HG02938 (cell line): ENCODE data around the gene MICU2.

ENCODE experiments used
- ATAC-seq: cut with Tn5 transposase; IDR thresholded peaks from one replicate; pipeline ENCODE4 v1.9.1; 2021; ENCODE audit warnings: mild to moderate bottlenecking, moderate library complexity; ENCODE audit not compliant: unreplicated experiment

Gene MICU2

DNA sequence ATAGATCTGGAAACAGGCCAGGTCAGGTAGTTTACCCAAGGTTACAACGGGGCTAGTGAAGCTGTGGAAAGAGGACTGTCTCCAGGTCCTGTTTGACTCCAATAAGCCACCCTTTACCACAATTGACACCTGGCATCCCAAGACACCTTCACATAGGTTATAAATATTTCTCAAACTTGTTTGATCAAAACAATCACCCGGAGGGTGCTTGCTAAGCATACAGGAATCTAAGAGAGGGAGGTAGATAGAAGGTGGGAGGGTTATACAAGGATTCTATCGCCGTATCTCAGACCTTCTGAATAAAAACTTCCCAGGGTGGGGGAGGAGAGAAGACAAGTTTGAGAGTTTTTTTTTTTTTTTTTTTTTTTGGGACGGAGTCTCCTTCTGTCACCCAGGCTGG lies 55.4 kb downstream of the MICU2 start:
- ATAC-seq, result no peak

DNA sequence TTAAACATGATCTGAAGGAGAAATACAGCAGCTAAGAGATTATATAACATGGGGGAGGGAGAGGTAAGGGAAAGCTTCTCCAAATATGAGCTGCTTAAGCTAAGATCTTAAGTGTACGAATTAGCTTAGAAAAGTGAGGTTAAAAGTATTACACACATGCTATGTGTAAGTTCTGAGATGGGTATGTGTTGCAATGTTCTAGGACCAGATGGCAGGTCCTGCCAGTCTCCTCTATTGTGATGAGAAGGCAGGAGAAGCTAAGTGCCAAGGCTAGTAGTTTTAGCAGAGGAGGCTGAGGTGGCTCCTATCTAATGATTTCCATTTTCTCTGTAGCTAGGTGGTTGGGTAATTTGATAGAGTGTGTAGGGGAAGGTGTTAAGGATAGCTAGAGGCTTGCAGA lies 57.6 kb downstream of the MICU2 start:
- no peak for ATAC-seq

DNA sequence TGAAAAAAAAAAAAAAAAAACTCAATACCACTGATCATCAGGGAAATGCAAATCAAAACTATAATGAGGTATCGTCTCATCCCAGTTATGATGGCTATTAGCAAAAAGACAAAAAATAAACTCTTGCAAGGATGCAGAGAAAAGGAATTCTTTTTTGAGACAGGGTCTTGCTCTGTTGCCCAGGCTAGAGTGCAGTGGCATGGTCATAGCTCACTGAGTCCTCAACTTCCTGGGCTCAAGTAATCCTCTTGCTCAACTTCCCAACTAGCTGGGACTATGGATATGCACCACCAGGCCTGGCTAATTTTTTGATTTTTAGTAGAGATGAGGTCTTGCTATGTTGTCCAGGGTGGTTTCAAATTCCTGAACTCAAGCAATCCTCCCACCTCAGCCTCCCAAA lies 59.5 kb downstream of the MICU2 start:
- no peak for ATAC-seq

DNA sequence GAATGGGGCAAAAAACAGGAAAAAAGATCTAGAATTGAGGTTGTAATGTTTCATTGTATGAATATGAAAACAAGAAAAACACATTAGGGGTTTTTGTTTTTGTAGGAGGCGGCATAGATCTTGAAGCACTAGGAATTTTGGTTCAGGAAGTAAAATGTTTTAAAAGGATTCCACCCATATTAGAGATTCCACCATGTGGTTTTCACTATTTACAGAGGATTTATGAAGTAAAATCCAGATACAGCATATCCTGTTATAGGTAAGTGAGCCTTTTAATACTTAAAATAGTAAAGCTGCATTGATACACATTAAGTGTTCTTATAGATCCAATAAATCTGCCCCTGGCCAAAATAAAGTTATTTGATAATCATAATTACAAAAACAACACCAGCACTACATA lies 61.4 kb downstream of the MICU2 start:
- no peak for ATAC-seq

DNA sequence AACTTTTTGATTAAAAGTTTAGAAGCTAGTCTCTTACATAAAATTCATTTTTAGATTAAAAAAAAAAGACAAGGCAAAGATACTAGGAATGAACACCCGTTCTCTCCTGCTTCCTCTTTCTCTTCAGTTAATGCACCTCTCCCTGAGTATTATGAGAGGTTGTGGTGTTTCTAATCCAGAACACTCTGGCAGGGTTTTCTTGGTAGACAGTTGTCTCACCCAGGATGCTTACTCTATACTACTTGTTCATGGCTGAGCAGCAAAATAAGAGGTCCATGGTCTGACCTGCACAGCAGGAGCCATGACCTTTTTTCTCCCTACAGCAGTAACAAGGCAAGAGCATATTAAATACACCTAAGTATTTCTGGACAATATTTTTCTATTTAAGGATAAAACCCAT lies 62.0 kb downstream of the MICU2 start:
- ATAC-seq, result no peak

DNA sequence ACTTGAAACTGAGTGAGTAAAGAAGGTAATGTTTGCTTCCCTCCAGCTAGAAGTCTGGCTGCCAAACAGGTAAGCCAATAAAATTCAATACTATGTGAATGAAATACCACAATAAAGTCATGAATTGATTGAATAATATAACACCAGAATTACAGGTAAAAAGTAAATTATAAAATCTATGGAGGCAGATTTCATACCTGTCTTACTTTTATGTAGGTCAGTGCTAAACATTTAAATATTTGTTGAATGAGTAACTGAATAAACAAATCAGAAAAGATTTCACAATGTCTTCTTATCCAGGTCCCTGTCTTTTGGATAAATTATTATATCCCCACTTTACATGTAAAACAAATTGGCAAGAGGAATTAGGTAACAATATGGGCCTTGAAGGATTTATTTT lies 62.7 kb downstream of the MICU2 start:
- ATAC-seq, result no peak

DNA sequence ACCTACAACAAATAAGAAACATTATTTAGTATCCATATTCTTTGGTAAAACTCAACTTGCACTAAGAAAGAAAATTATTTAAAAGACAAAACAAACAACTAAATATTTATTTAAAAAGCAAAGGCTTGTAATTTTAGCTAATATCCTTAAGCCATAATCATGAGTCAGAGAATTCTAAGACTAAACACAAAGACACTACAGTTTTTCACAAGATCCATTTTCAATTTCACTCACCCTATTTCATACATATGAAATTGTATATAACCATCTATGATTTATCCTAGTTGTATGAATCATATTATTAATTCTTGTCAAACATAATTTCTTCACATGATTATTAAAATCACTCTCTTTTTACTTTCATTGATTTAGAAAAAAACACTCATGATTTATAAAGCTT lies 64.3 kb downstream of the MICU2 start:
- no peak for ATAC-seq

DNA sequence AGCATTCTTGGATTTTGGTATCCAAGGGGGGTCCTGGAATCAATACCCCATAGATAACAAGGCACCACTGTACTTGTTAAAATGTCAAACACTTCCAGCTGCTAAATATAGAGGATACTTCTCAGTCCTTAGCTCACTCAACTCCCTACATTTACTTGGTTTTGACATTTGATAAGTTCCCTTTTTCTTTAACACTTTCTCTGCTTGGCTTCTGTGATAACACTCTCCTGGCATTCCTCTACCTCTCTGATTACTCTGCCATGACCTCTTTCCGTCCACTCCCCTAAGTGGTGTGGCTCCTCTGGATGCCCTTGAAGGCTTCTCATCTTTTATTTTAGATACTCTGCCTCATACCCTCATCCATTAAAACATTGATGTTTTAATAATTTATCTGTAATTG lies 65.2 kb downstream of the MICU2 start:
- no peak for ATAC-seq

DNA sequence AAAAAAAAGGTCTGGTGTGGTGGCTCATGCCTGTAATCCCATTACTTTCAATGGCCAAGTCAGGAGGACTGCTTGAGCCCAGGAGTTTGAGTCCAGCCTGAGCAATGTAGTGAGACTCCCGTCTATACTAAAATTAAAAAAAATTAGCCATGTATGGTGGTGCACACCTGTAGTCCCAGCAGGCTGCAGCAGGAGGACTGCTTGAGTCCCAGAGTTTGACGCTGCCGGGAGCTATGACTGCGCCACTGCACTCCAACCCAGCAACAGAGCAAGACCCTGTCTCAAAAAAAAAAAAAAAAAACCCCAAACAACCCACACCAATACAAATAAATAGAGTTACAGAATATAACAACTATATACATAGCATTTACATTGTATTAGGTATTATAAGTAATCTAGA lies 65.7 kb downstream of the MICU2 start:
- no peak for ATAC-seq

DNA sequence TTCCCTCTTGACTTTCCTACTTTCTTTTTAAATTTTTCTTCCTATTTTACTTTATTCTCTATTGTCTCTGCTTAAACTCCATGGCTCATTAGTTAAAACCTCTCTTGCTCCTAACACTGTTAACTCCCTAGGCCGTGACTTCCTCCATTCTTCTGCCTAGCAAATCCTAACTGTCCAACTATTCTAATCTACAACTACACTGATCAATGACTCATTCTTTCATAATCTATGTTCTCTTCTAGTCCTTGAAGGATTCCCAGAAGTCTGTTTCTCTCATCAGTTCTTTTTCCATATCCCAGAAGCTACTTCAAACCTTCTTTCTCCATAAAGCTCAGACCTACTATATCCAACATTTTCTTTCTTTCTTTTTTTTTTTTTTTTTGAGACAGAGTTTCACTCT lies 66.9 kb downstream of the MICU2 start:
- no peak for ATAC-seq

DNA sequence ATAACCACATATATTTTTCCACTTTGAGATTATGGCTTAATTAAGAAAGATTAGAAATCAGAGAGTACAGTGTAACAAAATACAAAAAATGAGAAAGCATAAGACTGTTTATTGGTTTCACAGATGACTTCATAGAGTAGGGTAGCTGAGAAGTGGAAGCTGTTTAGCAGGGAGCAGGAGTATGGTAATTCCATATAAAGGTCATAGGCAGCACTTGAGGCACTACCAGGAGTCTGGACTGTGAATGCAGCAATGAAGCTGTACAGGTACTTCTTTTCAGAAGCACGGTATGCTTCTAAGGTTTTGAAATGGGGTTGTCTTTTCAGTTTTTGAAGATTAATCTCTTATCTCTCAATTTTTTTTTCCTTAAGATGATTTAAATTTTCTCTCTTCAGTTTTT lies 69.2 kb downstream of the MICU2 start:
- no peak for ATAC-seq

DNA sequence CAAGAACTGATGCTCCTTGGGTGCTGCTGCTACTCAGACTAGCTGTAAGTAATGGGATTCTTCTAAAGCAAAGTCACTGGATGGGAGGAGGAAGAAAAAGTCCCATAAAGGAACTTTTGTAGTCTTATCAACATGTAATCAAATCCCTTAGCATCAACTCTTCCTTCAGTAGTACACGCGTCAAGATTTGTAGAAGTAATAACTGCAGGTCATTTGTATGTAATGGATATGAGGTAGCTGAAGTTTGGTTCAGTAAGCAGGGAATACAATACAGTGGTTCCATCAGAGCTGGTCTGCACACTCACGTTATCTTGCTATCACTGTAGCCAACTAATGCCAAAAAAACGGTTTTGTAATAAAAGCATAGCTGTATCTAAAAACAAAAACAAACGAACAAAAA lies 72.5 kb downstream of the MICU2 start:
- ATAC-seq, result no peak

DNA sequence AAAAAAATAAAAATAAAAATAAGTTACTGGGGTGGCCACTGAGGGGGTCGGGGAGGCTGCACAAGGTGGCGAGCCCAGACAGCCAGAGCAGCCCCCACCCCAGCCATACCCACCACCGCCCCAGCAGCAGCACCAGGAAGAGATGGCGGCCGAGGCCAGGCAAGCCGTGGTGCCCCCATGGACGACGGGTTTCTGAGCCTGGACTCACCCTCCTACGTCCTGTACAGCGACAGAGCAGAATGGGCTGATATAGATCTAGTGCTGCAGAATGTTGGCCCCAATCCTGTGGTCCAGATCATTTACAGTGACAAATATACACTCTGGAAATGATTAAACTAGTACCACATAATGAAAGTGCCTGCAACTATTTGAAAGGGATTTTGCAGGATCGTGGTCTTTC lies 73.3 kb downstream of the MICU2 start:
- ATAC-seq, result no peak

DNA sequence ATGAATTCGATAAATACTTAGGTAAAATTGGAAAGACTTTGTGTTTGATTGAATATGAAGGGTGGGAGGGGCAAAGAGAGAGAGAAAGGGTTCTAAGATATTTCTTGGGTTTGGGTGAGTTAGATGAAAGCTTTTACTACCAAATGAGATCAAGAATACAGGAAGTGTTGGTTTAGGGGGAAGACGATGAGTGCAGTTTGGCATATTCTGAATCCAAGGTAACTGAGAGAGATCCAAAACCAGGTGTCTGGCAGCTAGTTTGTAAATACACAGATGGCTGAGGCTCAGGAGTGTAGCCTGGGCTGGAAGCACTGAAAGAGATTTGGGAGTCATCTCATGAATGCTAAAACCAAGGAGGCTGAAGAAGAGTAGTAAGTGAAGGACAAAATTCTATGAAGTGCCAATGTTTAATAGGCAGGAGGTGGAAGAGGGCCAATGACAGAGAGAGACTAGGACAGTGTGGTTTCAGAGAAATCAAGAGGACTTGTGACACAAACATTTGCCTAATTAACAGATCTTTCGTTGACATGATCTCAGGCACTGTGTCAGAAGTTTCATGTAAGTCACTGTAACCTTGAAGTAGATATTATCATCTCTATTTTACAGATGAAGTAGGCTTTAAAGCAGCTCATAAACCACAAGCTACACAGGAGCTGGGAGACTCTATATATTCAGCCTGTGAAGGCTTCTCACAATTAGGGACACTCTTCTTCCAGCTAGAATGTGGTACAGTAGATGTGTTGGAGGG lies 74.7 kb downstream of the MICU2 start:
- ATAC-seq, result no peak

DNA sequence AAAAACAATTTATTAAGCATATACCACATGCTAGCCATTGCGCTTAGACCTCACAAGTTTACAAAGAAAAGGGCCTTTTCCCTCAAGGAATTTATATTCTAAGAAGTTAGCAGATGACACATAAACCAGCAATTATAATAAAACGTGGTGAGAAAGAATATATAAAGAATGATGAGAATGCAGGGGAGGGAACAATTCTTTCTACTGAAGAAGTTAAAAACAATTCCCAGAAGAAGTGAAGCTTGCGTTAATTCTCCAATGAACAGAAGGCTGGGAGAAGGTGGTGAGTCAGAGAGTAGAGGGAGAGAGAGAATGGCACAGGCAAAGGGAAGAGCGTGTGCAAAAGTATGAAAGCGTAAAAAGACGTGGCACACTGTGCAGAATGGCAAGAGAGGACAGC lies 75.4 kb downstream of the MICU2 start:
- no peak for ATAC-seq

DNA sequence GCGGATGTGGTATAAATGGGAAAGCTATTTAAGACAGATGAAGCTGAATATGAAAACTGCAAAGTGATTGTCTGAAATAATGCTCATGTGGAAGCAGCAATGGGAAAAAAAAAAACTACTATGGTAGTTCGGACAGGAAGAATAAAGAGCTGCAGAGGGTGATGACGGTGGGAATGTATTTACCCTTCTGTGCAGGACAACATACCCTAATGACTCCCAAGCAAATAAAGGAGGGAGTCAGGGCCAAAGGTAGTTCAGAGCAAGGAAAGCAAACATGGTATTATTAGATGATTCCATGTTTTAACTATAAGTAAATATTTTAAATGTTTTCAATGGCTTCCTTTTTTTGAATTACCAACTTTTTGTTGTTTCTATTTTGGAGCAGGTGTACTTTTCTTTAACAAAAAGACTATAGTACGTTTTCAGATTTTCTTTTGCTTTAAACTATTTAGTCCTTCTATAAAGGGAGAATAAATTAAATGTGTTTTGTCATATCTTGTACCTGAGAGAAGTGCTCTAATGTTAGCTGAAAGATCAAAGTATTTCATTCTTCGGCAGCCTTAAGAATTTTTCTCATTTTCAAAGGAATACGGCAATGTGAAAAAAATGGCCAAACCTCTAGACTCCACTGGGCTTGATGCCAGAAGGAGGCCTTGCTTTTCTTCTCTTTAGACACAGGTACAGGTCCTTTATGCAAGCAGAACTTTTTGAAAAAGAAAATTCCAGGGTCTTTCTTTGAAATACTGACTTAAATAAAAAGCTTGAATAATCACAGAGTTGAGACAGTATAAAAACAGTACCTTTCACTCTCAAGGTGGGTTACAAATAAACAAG lies 77.0 kb downstream of the MICU2 start:
- ATAC-seq, result no peak

DNA sequence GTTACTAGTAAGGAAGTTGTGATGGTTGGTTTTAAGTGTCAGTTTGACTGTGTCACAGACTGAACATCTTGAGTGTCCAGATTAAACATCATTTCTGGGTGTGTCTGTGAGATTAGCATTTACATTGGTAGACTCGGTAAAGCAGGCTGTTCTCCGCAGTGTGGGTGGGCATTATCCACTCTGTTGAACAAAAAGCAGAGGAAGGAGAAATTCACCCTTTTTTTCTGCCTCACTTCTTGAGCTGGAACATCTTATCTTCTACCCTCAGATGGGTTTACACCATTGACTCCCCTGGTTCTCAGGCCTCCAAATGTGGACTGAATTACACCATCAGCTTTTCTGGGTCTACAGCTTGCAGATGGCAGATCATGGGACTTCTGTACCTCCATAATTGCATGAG lies 81.1 kb downstream of the MICU2 start:
- ATAC-seq, result no peak

DNA sequence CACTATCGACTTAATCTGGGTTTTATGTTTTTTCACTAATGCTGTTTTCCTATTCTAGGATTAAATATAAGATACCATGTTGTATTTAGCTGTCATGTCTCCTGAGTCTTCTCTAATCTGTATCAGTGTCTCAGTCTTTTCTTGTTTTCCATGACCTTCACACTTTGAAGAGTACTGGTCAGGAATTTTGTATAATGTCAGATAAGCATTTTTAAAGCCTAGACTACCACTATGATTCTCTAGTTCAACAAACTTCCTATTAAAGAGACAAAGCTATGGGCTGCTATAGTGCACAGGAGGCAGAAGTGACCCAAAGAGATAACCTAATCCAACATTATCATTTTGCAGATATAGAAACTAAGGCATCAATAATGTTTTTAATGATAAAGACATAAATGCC lies 81.8 kb downstream of the MICU2 start:
- ATAC-seq, result no peak

DNA sequence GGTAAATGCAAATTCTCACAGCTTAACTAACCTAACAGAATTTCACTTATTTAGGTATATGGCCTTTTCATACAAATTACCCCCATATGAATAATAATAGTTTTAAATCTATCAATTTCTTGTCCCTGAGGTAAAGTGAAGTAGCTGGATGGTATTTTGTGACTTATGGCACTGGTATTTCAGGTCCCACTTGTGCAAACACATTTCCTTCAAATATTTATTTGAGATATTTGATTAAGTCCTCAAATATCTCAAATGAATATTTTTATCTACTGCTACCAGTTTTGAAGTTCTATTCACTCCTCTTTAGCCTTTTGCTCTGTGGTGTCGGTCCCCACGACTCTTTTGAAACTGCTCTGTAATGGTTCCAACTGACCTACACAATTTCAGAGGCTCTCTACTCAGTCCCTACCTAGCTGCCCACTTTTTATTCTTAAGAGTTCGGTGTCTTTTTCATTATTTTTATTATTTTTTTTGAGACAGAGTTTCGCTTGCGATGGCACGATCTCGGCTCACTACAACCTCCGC lies 85.3 kb downstream of the MICU2 start:
- ATAC-seq, result no peak

DNA sequence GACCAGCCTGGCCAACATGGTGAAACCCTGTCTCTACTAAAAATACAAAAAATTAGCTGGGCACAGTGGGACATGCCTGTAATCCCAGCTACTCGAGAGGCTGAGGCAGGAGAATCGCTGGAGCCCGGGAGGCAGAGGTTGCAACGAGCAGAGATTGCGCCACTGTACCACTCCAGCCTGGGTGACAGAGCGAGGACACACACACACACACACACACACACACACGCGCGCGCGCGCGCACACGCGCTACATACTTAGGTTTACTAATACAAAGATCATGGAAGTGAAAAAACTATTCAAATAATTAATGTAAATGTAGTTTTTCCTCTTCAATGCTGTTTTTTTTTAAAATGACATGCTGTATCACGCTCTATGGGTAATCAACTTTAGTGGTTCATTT lies 86.4 kb downstream of the MICU2 start:
- no peak for ATAC-seq

DNA sequence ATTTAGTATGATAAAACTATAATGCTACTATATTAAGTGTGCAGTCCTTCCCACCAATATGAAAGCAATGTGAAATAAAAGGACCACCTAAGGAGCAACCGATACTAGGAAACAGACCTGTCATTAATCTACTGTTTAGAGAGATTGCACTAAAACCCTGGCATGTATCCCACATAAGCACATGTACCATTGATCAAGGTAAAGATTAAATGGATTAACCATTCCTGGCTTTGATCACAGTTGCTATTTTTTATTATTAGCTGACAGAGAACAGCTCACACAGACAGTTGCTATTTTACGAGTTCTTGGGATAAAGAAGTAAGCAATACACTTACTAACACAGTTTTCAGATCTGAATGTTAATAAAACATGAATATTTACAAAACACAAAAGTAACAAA lies 87.2 kb downstream of the MICU2 start:
- no peak for ATAC-seq

DNA sequence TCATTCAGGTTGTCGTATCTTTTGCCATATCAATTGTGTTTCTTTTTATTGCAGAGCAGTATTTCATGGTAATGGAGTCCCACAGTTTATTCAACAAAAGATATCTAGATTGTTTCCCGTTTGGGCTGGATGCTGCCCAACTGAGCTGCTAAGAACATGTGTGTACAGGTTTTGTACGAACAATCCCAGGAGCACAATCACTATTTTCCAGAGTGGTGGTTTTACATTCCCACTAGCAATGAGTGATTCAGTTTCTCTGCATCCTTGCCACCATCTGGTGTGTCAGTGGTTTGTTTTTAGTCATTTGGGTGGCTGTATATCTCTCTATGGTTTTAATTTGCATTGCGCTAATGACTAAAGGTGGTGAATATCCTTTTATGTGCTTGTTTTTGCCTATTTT lies 92.1 kb downstream of the MICU2 start:
- no peak for ATAC-seq
